Measurements from ENCODE around the gene SLC9A3.

Gene SLC9A3

DNA sequence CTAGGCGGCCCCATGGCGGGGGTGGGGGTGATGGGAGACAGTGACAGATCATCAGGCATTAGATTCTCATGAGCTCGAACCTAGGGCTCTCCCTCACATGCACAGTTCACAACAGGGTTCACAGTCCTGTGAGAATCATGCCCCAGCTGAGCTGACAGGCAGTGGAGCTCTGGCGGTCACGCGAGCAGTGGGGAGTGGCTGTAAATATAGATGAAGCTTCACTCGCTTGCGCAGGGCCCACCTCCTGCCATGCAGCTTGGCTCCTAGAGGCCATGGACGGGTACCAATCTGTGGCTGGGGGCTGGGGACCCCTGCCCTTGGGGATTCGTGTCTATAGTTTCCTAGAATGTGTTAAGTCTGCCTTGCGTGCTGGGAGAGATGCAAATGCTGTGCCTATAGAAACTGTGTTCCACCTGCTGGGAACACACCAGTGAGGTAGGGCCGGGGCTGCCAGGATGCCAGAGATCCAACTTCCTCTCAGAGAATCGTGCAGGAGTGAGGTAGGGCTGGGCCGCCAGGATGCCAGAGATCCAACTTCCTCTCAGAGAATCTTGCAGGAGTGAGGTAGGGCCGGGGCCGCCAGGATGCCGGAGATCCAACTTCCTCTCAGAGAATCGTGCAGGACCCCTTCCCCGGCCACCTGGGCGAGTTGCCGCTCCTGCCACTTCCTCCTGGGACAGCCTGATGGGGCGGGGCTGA lies 95.3 kb downstream of the SLC9A3 start:
- DNase-seq (ENCODE audit: low read depth), result no peak

DNA sequence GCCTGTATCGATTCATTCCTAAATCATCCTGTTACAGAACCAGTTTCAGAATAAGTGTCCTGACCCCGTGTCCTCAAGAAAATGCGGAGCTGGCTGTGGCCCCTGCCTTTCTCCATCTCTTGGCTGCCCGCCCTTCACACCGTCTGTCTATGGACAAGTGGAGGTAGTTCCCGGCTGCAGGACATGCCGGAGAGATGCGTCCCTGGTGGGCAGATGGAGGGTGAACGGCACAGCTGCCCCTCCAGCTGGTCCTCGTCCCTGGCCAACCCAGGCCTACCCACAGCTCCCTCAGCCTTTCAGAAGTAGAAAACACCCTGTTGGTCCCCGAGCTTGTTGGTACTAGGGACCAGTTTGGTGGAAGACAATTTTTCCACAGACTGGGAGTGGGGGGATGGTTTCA lies 96.0 kb downstream of the SLC9A3 start:
- DNase-seq (ENCODE audit: low read depth), result no peak

DNA sequence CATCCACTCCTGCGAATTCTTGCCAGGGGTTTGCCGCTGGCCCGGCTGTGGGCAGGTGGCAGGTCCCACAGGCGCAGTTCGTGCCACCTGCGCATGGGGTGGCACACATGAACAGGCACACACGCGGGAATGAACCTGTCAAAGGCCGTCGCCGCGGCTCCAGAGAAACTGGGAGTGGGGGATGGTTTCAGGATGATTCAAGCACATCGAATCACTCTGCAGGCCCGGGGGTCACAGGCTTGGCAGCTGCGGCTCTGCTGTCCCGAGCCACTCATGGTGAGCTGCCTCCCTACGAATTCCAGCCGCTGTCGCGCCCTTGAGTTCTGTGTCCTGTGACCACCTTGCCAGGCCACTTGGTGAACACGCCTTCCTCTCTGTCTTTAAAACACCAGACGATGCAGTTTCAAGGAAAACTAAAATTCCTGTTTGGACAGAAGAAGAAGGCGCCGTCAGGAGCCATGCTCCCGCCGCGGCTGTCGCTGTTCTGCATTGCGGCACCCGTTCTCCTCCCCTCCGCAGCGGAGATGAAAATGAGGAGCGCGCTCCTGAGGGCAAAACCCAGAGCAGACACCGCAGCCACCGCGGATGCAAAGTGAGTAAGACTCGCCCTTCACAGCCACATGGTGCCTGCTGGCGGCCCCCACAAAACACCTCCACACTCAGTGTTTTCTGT lies 96.7 kb downstream of the SLC9A3 start:
- no peak for DNase-seq (ENCODE audit: low read depth)

DNA sequence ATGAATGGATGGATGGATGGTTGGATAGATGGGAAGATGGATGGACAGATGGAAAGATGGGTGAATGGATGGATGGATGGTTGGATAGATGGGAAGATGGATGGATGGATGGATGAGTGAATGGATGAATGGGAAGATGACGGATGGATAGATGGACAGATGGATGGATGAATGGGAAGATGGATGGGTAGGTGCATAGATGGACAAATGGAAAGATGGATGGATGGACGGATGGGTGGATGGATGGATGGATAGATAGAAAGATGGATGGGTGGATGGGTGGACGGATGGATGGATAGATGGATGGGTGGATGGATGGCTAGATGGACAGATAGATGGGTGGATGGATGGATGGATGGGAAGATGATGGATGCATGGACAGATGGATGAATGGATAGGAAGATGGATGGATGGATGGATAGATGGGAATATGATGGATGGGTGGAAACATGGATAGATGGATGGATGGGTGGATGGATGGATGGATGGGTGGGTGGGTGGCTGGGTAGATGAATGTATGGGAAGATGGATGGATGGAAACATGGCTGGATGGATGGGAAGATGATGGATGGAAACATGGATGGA lies 97.8 kb downstream of the SLC9A3 start:
- no peak for DNase-seq (ENCODE audit: low read depth)

DNA sequence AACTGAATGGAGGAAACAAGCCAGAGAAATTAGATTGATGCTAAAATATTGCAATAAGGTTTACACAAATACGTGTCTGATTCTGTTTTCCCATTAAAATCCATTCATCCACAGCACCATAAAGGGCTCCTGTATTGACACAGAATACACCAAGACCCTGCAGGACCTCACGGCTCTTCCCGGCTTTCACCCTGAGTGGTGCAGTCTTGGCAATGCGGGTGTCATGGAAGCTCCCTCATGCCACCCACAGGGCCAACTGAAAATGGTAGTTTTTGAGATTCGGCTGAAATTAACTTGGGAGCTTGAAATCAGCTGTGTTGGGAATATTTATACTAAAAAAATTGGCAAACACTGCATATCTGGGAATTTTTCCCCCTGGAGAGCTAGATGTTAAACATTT lies 98.5 kb downstream of the SLC9A3 start:
- peak; percentile 34 for DNase-seq (ENCODE audit: low read depth)

DNA sequence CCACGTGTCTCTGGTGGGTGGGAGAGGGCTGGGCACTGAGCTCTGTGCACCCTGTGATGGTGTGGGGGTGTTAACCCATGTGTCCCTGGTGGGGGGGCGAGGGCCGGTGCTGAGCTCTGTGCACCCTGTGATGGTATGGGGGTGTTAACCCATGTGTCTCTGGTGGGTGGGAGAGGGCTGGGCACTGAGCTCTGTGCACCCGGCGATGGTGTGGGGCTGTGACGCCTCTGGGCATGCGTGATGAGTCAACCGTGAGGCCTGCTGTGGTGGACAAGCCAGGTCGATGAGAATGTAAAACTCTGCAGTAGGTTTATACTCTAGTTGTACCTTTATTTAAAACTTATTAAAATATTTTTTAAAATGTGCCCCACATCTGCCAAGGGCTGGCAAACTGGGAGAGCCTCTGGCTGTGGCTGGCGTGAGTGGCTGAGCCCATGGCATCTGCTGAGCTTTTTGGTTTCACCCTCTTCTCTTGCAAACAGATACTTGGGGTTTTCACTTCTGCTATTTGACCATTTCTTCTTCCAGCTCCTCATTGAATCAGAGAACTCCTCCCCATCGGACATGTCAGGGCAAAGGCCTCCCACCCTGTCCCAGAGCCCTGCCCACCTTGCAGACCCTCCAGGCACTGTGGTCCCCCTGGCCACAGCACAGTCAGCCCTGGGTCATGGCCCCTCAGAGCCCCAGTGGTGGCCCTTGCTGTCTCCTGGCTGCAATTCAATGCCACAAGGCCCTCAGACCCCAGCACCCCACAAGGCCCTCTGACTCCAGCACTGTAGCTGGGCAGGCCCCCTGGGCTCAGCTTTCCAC lies 99.7 kb downstream of the SLC9A3 start:
- no peak for DNase-seq (ENCODE audit: low read depth)

DNA sequence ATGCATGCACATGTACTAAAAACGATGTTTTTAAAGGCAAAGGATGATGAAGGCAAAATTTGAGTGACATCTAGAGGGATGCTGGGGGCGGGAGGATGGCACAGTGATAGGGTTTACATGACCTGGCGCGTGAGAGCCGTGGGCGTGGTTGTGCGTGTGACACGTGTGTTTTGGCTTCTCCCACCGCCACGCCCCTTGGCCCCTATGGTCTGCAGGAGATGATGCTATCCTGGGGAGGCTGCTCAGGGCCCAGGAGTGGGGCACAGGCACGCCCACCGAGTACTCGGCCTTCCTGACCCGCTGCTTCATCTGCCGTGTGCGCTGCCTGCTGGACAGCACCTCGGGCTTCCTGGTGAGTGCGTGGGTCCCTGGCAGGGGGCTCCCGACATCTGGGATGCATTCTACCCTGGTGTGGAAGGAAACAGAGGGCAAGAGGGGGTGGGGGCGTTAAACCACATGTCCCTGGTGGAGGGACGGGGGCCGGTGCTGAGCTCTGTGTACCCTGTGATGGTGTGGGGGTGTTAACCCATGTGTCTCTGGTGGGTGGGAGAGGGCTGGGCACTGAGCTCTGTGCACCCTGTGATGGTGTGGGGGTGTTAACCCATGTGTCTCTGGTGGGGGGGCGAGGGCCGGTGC lies 100.5 kb downstream of the SLC9A3 start:
- DNase-seq (ENCODE audit: low read depth), result no peak

DNA sequence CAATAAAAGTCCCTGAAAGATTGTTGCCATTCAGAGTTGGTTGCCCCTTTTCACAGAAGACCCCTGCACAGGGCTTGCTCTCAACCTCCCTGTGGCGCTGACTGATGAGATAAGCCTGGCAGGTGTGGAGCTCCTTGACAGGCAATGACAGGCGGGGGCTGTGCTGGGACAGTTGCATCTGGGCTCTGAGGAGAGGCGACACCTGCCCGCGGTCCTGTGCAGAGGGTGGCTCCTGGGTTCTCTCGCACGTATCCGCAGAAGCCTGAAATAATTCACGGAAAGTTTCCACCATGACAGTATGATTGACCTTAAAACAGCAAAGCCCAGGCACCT lies 101.0 kb downstream of the SLC9A3 start:
- no peak for DNase-seq (ENCODE audit: low read depth)

DNA sequence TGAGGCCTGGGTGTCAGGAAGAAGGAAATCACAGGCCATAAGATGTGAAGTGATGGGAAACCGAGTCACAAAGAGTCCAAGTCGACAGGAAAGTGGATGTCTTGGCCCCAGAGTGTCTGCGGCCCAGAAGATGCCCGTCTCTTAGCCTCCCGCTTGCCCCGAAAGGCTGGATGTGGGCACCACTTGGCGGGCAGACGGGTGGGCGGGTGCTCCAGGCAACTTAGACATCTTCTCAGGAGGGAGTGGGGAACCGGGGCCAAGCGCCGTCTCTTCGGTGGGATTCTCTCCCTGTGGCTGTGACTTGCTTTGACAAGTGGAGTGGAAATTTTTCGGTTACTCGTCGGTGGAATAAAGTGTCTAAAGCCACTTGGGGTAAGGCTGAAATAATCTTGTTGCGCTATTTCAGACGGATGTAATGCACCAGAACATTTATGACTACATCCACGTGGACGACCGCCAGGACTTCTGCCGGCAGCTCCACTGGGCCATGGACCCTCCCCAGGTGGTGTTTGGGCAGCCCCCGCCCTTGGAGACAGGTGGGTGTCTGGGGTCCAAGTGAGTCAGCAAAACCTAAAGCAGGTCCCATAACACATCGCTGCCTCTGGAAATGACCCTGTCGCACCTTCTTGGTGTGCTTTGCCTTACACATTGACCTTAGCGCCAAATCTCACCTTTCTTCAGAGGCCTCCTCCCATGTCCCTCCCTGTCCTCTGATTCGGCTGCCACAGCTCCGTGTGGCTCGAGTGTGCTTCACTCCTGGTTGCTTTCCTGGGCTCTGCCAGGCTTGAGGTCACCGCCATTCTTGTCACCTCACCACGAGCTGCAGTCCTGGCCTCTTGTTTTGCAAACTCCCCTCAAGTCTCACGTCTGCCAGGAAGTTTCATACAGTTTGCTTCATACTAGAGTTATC lies 101.7 kb downstream of the SLC9A3 start:
- DNase-seq (ENCODE audit: low read depth), result no peak

DNA sequence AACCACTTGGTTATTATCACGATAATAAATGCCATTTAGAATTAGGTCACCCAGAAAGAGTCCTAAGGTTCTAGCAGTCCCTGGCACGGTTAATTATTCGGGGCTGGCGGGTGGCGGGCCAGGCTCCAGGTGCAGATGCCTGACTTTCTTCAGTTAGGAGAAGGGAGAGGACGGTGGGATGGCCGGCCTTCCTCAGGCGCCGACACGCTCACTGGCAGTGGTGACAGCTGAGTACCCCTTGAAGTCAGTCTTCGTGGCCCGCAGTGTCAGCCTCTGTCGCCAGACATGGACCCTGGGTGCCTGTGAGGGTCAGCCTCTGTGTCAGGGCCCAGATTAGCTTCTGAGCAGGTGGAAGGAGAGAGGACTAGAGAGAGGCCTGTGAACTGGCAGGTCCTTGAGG lies 102.3 kb downstream of the SLC9A3 start:
- DNase-seq (ENCODE audit: low read depth), result no peak

DNA sequence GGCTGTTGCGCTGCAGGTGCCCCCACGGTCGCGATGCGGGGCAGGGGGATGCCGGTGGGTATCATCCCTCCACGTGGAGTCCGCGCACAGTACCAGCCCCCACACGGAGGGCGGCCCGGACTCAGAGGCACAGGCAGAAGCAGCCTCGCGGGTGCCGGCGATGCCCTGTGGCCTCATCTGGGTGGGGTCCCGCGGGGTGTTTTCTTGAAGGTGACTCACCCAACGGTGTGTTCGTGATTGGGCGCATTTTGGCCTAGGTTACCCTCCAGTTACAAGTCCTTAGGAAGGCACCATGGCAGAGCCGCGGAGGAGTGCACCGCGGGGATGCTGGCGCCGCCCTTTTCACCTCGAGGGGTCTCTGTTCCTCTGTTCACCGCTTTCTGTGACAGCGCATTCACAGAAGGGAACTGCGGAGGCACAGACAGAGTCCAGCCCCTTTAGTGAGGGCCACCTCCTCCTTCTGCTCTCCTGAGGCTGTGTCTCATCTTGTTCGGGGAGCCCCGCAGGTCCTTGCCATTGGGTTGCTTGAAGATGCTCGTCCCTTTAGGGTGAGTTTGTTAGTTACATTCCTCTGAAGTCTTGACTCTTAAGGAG lies 102.9 kb downstream of the SLC9A3 start:
- DNase-seq (ENCODE audit: low read depth), result no peak

DNA sequence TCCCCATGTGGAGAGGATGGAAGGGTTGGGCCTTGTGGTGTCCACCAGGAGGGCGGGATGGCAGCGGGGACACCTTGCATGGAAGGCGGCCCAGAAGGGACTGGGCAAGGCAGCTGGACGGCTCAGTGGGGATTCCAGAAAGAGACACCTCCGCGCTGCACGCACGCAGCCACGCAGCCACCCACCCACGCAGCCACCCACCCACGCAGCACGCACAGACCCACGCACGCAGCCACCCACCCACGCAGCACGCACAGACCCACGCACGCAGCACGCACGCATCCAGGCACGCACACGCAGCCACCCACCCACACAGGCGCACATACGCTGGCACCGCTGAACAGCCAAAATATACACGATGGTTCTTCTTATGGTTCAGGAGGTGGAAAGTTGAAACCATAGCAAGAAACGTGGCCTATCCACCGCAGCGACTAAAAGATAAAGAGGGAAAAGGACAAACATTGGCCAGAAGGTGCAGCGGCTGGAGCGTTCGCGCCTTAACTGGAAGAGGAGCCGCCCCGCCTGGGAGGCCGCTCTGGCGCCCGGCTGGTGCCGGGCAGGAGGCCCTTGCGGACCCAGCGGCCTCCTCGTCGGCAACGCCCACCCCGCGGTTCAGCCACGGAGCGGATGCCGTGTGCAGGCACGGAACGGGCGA lies 103.5 kb downstream of the SLC9A3 start:
- DNase-seq (ENCODE audit: low read depth), result no peak

Measured in fibroblast of gingiva (primary cell).